Activated CD4-positive, alpha-beta memory T cell treated with anti-CD3 and anti-CD28 coated beads for 36 hours (primary cell): ENCODE results near the gene CD70. TPM values are rescaled to one million over a fixed set of nuclear protein-coding genes. Genes with fewer than 3 reads are reported as not detected.
"Not testable (repeated sequence)": the region's sequence is repeated elsewhere in the genome, so short reads cannot be mapped to it uniquely, and the experiment has no call there.

ENCODE experiments used
- CTCF ChIA-PET: fragments of 350-600 bp; sonication (Branson Sonifier 250); formaldehyde crosslinking; loops from one replicate; lab custom pipeline; 2021; ENCODE audit warnings: antibody characterized with exemption, inconsistent platforms; lab: Charles Lee
- POLR2A ChIA-PET: fragments of 350-600 bp; sonication (Branson Sonifier 250); formaldehyde crosslinking; loops from one replicate; lab custom pipeline; 2021; ENCODE audit warnings: antibody characterized with exemption; lab: Charles Lee
- DNase-seq: peaks from one replicate; pipeline ENCODE4 v3.0.0-alpha.2; 2020
- H3K27ac Mint-ChIP-seq: one replicate; pipeline ENCODE4 v1.8.0; 2021; ENCODE audit warnings: mixed read lengths
- H3K27me3 Mint-ChIP-seq: one replicate; pipeline ENCODE4 v1.8.0; 2021; ENCODE audit warnings: mixed read lengths
- H3K36me3 Mint-ChIP-seq: one replicate; pipeline ENCODE4 v1.8.0; 2021; ENCODE audit warnings: mixed read lengths
- H3K4me1 Mint-ChIP-seq: one replicate; pipeline ENCODE4 v1.8.0; 2021; ENCODE audit warnings: low read depth, mixed read lengths
- H3K4me3 Mint-ChIP-seq: one replicate; pipeline ENCODE4 v1.8.0; 2021; ENCODE audit warnings: mild to moderate bottlenecking, mixed read lengths
- H3K9me3 Mint-ChIP-seq: one replicate; pipeline ENCODE4 v1.8.0; 2021; ENCODE audit warnings: mixed read lengths
- intact Hi-C: fragments of 100-400 bp; cut with micrococcal nuclease; formaldehyde crosslinking; loops from one replicate; pipeline ENCODE4 v1.15.1; 2023
- total RNA-seq, 2 experiments: library from RNA; stranded (reverse); gene quantifications; one replicate each; pipeline ENCODE4 v1.2.3, GENCODE V29; 2021

CD70 gene
- 10 to 100 TPM in 1 of 2 experiments, 1 to 10 TPM in 1; 8.4 to 10.7 TPM for total RNA-seq

- peaks cover 62% of the 10 kb centered on the region for H3K4me1 Mint-ChIP-seq
- H3K9me3 Mint-ChIP-seq, result no peaks in the 10 kb centered on the region
- POLR2A ChIA-PET, result no interaction called here
- H3K27ac Mint-ChIP-seq, result no peak within 1 kb of the TSS
- CTCF ChIA-PET, result interaction anchor here (1.2 kb wide), 1 partner anchor 74 kb away, joined by 3 read pairs; no protein-coding TSS in a partner anchor
- no peaks in the 10 kb centered on the region for H3K36me3 Mint-ChIP-seq
- DNase-seq, result peak; percentile 74
- H3K4me3 Mint-ChIP-seq, result peak within 1 kb of the TSS; percentile 71
- intact Hi-C loops, result loop anchor here (5.0 kb wide), 2 partner anchors 39 to 59 kb away; partner anchors contain the start of gene TNFSF9
- peaks cover 54% of the 10 kb centered on the region for H3K27me3 Mint-ChIP-seq
These were observed at the start of gene CD70 for GRCh38 chr19:6590827-6591319. CD70 (minus strand) TSS chr19:6591150; CDS start chr19:6591002, 148 bp downstream.

GRCh38 chr19:6640333-6640732, 49.4 kb upstream of the CD70 start:
- H3K4me1 Mint-ChIP-seq, result peaks cover 29% of the 10 kb centered on the region
- H3K27ac Mint-ChIP-seq, H3K4me3 Mint-ChIP-seq, H3K36me3 Mint-ChIP-seq, POLR2A ChIA-PET, DNase-seq, H3K27me3 Mint-ChIP-seq, H3K9me3 Mint-ChIP-seq: not testable (repeated sequence)
- CTCF ChIA-PET, result interaction anchor here (2.9 kb wide), 1 partner anchor 9 kb away, joined by 15 read pairs; no protein-coding TSS in a partner anchor
- intact Hi-C loops, result loop anchor here (2.0 kb wide), 1 partner anchor 14 kb away; no protein-coding TSS in a partner anchor

GRCh38 chr19:6639439-6639838, 48.5 kb upstream of the CD70 start:
- intact Hi-C loops, result no loop called here
- ChIA-PET CTCF (interaction anchor here (0.6 to 1.2 kb wide), 4 partner anchors 22 to 224 kb away, joined by 3 to 8 read pairs (median 4); partner anchors contain the start of genes TNFSF14 and VAV1), POLR2A (interaction anchor here (0.6 to 1.0 kb wide), 2 partner anchors 15 to 22 kb away, joined by 3 to 7 read pairs; no protein-coding TSS in a partner anchor)
- Mint-ChIP-seq H3K4me1 (peaks cover 29% of the 10 kb centered on the region), H3K9me3 (peaks cover under 1% of the 10 kb centered on the region), H3K4me3 (no peak overlapping the region), H3K27me3 (no peaks in the 10 kb centered on the region), H3K27ac (no peak overlapping the region), H3K36me3 (no peaks in the 10 kb centered on the region)
- DNase-seq, result peak; percentile 64

- H3K4me1 Mint-ChIP-seq, result peaks cover 26% of the 10 kb centered on the region
- H3K9me3 Mint-ChIP-seq, H3K36me3 Mint-ChIP-seq, H3K27ac Mint-ChIP-seq, H3K4me3 Mint-ChIP-seq, DNase-seq, POLR2A ChIA-PET, H3K27me3 Mint-ChIP-seq, intact Hi-C loops: not testable (repeated sequence)
- CTCF ChIA-PET, result interaction anchor here (0.5 to 4.5 kb wide), 25 partner anchors 8 to 235 kb away, joined by 3 to 62 read pairs (median 5); partner anchors contain the start of genes DENND1C, GPR108, TNFSF9 and TRIP10
These were observed 42.5 kb upstream of the CD70 start for GRCh38 chr19:6633456-6633813.

GRCh38 chr19:6632747-6633455, 42.0 kb upstream of the CD70 start:
- H3K27ac Mint-ChIP-seq, H3K4me3 Mint-ChIP-seq, H3K9me3 Mint-ChIP-seq, POLR2A ChIA-PET, H3K36me3 Mint-ChIP-seq, H3K27me3 Mint-ChIP-seq: not testable (repeated sequence)
- peaks cover 26% of the 10 kb centered on the region for H3K4me1 Mint-ChIP-seq
- CTCF ChIA-PET, result interaction anchor here (0.5 to 4.5 kb wide), 27 partner anchors 9 to 235 kb away, joined by 3 to 62 read pairs (median 5); partner anchors contain the start of genes DENND1C, GPR108, TNFSF9 and TRIP10
- peak; percentile 71 for DNase-seq
- intact Hi-C loops, result loop anchor here (1.0 kb wide), 4 partner anchors 42 to 230 kb away; no protein-coding TSS in a partner anchor

- H3K4me1 Mint-ChIP-seq, result peaks cover 26% of the 10 kb centered on the region
- no peak overlapping the region for H3K27ac Mint-ChIP-seq
- H3K9me3 Mint-ChIP-seq, result peaks cover 4% of the 10 kb centered on the region
- intact Hi-C loops, result loop anchor here (1.0 kb wide), 4 partner anchors 43 to 231 kb away; no protein-coding TSS in a partner anchor
- DNase-seq, result peak; percentile 80
- H3K4me3 Mint-ChIP-seq, result no peak overlapping the region
- peaks cover 4% of the 10 kb centered on the region for H3K27me3 Mint-ChIP-seq
- ChIA-PET CTCF (interaction anchor here (0.6 to 4.5 kb wide), 29 partner anchors 10 to 232 kb away, joined by 3 to 62 read pairs (median 4); partner anchors contain the start of genes DENND1C, GPR108, TRIP10 and VAV1), POLR2A (no interaction called here)
- H3K36me3 Mint-ChIP-seq, result no peaks in the 10 kb centered on the region
These were observed 41.2 kb upstream of the CD70 start for GRCh38 chr19:6632002-6632621.

GRCh38 chr19:6626764-6627163, 35.8 kb upstream of the CD70 start:
- CTCF ChIA-PET, result no interaction called here
- POLR2A ChIA-PET, result no interaction called here

GRCh38 chr19:6617374-6617773, 26.4 kb upstream of the CD70 start:
- CTCF ChIA-PET, result no interaction called here
- no peak for DNase-seq
- no peak overlapping the region for H3K27ac Mint-ChIP-seq

More at GRCh38 chr19:6626764-6627163, 35.8 kb upstream of the CD70 start:
- Mint-ChIP-seq H3K4me1 (peaks cover 9% of the 10 kb centered on the region), H3K9me3 (peaks cover 5% of the 10 kb centered on the region), H3K27me3 (peaks cover 8% of the 10 kb centered on the region), H3K36me3 (no peaks in the 10 kb centered on the region), H3K4me3 (no peak overlapping the region), H3K27ac (no peak overlapping the region)
- intact Hi-C loops, result no loop called here
- no peak for DNase-seq

GRCh38 chr19:6616011-6616410, 25.1 kb upstream of the CD70 start:
- Mint-ChIP-seq H3K27ac (peak overlapping the region; percentile 59), H3K4me1 (peaks cover 32% of the 10 kb centered on the region), H3K4me3 (no peak overlapping the region), H3K27me3 (peaks cover 28% of the 10 kb centered on the region), H3K9me3 (peaks cover 8% of the 10 kb centered on the region), H3K36me3 (peaks cover 2% of the 10 kb centered on the region)
- intact Hi-C loops, result loop anchor here (1.0 to 5.0 kb wide), 4 partner anchors 18 to 121 kb away; partner anchors contain the start of genes GPR108 and TRIP10
- ChIA-PET POLR2A (interaction anchor here (0.7 to 1.5 kb wide), 5 partner anchors 11 to 99 kb away, joined by 3 to 7 read pairs (median 3); partner anchors contain the start of gene TNFSF14), CTCF (interaction anchor here (0.7 to 1.3 kb wide), 4 partner anchors 11 to 249 kb away, joined by 3 to 4 read pairs (median 4); no protein-coding TSS in a partner anchor)
- peak; percentile 64 for DNase-seq

More at GRCh38 chr19:6617374-6617773, 26.4 kb upstream of the CD70 start:
- Mint-ChIP-seq H3K4me1 (peaks cover 24% of the 10 kb centered on the region), H3K27me3 (peaks cover 21% of the 10 kb centered on the region), H3K4me3 (no peak overlapping the region), H3K9me3 (peaks cover 8% of the 10 kb centered on the region), H3K36me3 (peaks cover 2% of the 10 kb centered on the region)
- intact Hi-C loops, result loop anchor here (5.0 kb wide), 2 partner anchors 100 to 120 kb away; partner anchors contain the start of genes GPR108 and TRIP10
- POLR2A ChIA-PET, result no interaction called here

- Mint-ChIP-seq H3K27me3 (peaks cover 27% of the 10 kb centered on the region), H3K4me3 (no peak overlapping the region), H3K9me3 (peaks cover 5% of the 10 kb centered on the region), H3K27ac (no peak overlapping the region), H3K36me3 (peaks cover 2% of the 10 kb centered on the region), H3K4me1 (peaks cover 37% of the 10 kb centered on the region)
- POLR2A ChIA-PET, result interaction anchor here (0.6 to 1.1 kb wide), 4 partner anchors 12 to 665 kb away, joined by 3 read pairs; no protein-coding TSS in a partner anchor
- intact Hi-C loops, result loop anchor here (1.0 kb wide), 1 partner anchor 12 kb away; no protein-coding TSS in a partner anchor
- CTCF ChIA-PET, result interaction anchor here (2.0 kb wide), 1 partner anchor 19 kb away, joined by 5 read pairs; no protein-coding TSS in a partner anchor
- peak; percentile 76 for DNase-seq
These were observed 22.8 kb upstream of the CD70 start for GRCh38 chr19:6613711-6614110.
